Endothelial cell of umbilical vein (primary cell): ENCODE results near the gene ATP13A3. TPM values are rescaled to one million over a fixed set of nuclear protein-coding genes. Genes with fewer than 3 reads are reported as not detected.

Source experiments
- BruUV-seq: library from RNA; stranded (reverse); fragments of 400-500 nt; replicated peaks from 2 replicates; lab custom pipeline; 2021; lab: Mats Ljungman, UMichigan
- CTCF ChIA-PET: fragments of 300-600, 350-600 bp; sonication (Branson Sonifier 250); formaldehyde crosslinking; loops from one replicate; lab custom pipeline; 2021; ENCODE audit warnings: antibody characterized with exemption, inconsistent platforms; lab: Charles Lee
- POLR2A ChIA-PET: fragments of 300-600, 350-600 bp; sonication (Branson Sonifier 250); formaldehyde crosslinking; loops from one replicate; lab custom pipeline; 2021; ENCODE audit warnings: antibody characterized with exemption, inconsistent platforms; lab: Charles Lee
- DNase-seq: peaks from one replicate; pipeline ENCODE4 v3.0.0-alpha.2; 2011; ENCODE audit warnings: low read depth, low spot score
- FAIRE-seq: peaks from 2 replicates; lab custom pipeline; 2011; peaks lifted over from hg19 to GRCh38; lab: Jason Lieb, UNC
- H2AFZ ChIP-seq: 2 replicates; pipeline ENCODE4 v1.6.0; 2012; ENCODE audit warnings: low read depth, low read length, control low read depth, inconsistent platforms
- H3K27ac ChIP-seq: 2 replicates; pipeline ENCODE4 v1.5.1; 2011; ENCODE audit warnings: low read depth, mild to moderate bottlenecking, control low read depth, low read length, moderate library complexity; ENCODE audit not compliant: insufficient read depth
- H3K27me3 ChIP-seq, 2 experiments: 2 replicates each; pipeline versions ENCODE4 v1.6.0 to v1.6.1; 2011; ENCODE audit warnings: low read length in 2 of 2, mixed read lengths in 1 of 2; ENCODE audit not compliant: control insufficient read depth in 2 of 2, insufficient read depth in 2 of 2
- H3K36me3 ChIP-seq, 2 experiments: 2 replicates in 1 of 2; 3 replicates in 1 of 2; pipeline ENCODE4 v1.5.1; 2011; ENCODE audit warnings: low read length in 2 of 2, mild to moderate bottlenecking in 1 of 2, moderate library complexity in 1 of 2; ENCODE audit not compliant: control insufficient read depth in 2 of 2, insufficient read depth in 2 of 2; ENCODE audit errors: extremely low read depth in 1 of 2
- H3K4me1 ChIP-seq: 3 replicates; pipeline ENCODE4 v1.5.1; 2011; ENCODE audit warnings: mild to moderate bottlenecking, low read length; ENCODE audit not compliant: control insufficient read depth, insufficient read depth; ENCODE audit errors: extremely low read depth
- H3K4me2 ChIP-seq: 2 replicates; pipeline ENCODE4 v1.6.1; 2011; ENCODE audit warnings: low read length, control low read depth, mixed read lengths; ENCODE audit not compliant: insufficient read depth
- H3K4me3 ChIP-seq, 3 experiments: fragments of 200-600 bp in 1 of 3; sonication (generic), shearing (Covaris generic) in 1 of 3; replicated peaks in 1 of 3; 2 replicates each; pipeline ENCODE4 v1.5.1; 2011 to 2016; ENCODE audit warnings: control low read depth in 3 of 3, low read length in 3 of 3, mild to moderate bottlenecking in 2 of 3, inconsistent platforms in 1 of 3, low read depth in 1 of 3, moderate library complexity in 1 of 3; ENCODE audit not compliant: insufficient read depth in 1 of 3
- H3K79me2 ChIP-seq: 2 replicates; pipeline ENCODE4 v1.6.0; 2012; ENCODE audit warnings: low read length, inconsistent platforms; ENCODE audit not compliant: control insufficient read depth, insufficient read depth
- H3K9ac ChIP-seq: replicated peaks from 2 replicates; pipeline ENCODE3; 2011; ENCODE audit warnings: low read length, control low read depth; ENCODE audit not compliant: insufficient read depth; ENCODE audit errors: extremely low read depth
- H3K9me1 ChIP-seq: replicated peaks from 3 replicates; pipeline ENCODE4 v1.6.0; 2011; ENCODE audit warnings: mild to moderate bottlenecking, low read length; ENCODE audit not compliant: control insufficient read depth, insufficient read depth; ENCODE audit errors: extremely low read depth
- H3K9me3 ChIP-seq: replicated peaks from 2 replicates; pipeline ENCODE4 v1.5.1; 2012; ENCODE audit warnings: low read length, inconsistent platforms; ENCODE audit not compliant: control insufficient read depth, insufficient read depth
- H4K20me1 ChIP-seq: replicated peaks from 2 replicates; pipeline ENCODE3; 2011; ENCODE audit warnings: mild to moderate bottlenecking, low read length; ENCODE audit not compliant: control insufficient read depth, insufficient read depth; ENCODE audit errors: extremely low read depth
- CTCF ChIP-seq, 2 donors: IDR thresholded peaks; 1 replicate in 1 of 2; 2 replicates in 1 of 2; pipeline ENCODE4 v1.5.1; 2011; ENCODE audit warnings: low read length in 2 of 2, mild to moderate bottlenecking in 2 of 2, moderate library complexity in 2 of 2, control low read depth in 1 of 2, inconsistent platforms in 1 of 2, low read depth in 1 of 2; ENCODE audit not compliant: insufficient read depth in 1 of 2; ENCODE audit errors: extremely low read depth in 1 of 2
- EZH2 ChIP-seq: IDR thresholded peaks from 2 replicates; pipeline ENCODE4 v1.6.1; 2012; ENCODE audit warnings: borderline replicate concordance, low read depth, mild to moderate bottlenecking, moderate library complexity, low read length, inconsistent platforms; ENCODE audit not compliant: severe bottlenecking
- FOS ChIP-seq: IDR thresholded peaks from 2 replicates; pipeline ENCODE4 v1.6.1; 2011; ENCODE audit warnings: mild to moderate bottlenecking, low read length, moderate library complexity, borderline replicate concordance; ENCODE audit not compliant: insufficient read depth
- GATA2 ChIP-seq: IDR thresholded peaks from 2 replicates; pipeline ENCODE4 v1.7.0; 2011; ENCODE audit warnings: low read depth, mild to moderate bottlenecking, moderate library complexity, mixed read lengths, low read length; ENCODE audit not compliant: insufficient read length, insufficient read depth
- MYC ChIP-seq: IDR thresholded peaks from one replicate; pipeline ENCODE4 v1.6.1; 2011; ENCODE audit warnings: mild to moderate bottlenecking, low read depth, low read length
- POLR2A ChIP-seq: IDR thresholded peaks from 2 replicates; pipeline ENCODE4 v1.6.1; 2012; ENCODE audit warnings: low read depth, mild to moderate bottlenecking, control low read depth, low read length
- dilution Hi-C: fragments of 300-500 bp; cut with MboI; formaldehyde crosslinking; loops from one replicate; pipeline ENCODE4 v1.15.0; 2019; ENCODE audit warnings: low sequenced_read_pairs; ENCODE audit not compliant: extremely low pct_ligation_motif_present
- intact Hi-C: fragments of 100-400 bp; cut with micrococcal nuclease; formaldehyde crosslinking; loops from one replicate; pipeline ENCODE4 v1.10.0; 2022
- polyA plus RNA-seq, 4 experiments: library from polyadenylated mRNA; depleted of rRNA in 3 of 4; stranded (reverse) in 3 of 4; unstranded in 1 of 4; fragments of >200 nt; gene quantifications; 2 replicates each; pipeline versions ENCODE4 v1.2.1 to v1.2.3, GENCODE V29; 2011 to 2012; ENCODE audit warnings: missing spikeins in 1 of 4
- total RNA-seq: library from RNA; stranded (reverse); gene quantifications from 2 replicates; pipeline ENCODE4 v1.2.3, GENCODE V29; 2021
- TF ChIP-seq, protein P1 (sequence below): IDR thresholded peaks from 2 replicates; pipeline ENCODE4 v1.6.1; 2011; ENCODE audit not compliant: insufficient read depth, insufficient read length

The ATP13A3 gene
- total and polyA plus RNA-seq, 2 donors (not counting 3 experiments of a cell fraction or from before 2014, with no cell fraction given), result 12.0 to 59.0 TPM

DNA sequence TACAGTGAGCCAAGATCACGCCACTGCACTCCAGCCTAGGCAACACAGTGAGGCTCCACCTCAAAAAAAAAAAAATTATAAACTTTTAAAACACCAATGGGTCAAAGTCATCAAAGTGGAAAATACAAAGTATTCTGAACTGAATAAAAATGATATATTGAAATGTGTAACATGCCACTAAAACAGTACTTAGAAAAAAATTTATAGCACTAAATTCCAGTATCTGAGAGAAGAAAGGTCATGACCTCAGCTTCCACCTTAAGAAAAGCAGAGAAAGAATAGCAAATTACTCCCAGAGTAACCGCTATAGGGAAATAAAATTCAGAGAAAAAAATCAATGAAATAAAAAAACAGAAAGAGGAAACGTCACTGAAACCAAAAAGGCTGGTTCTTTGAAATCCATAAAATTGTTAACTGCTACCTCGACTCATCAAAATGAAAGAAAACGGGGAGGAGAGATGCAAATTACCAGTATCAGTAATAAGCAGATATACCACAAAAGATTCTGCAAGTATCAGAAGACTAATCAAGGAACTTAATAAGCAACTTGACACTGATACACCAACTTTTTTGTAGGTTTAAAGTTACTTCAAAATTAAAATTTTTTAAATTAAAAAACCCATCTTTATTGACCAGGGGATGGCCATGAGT lies 20.8 kb downstream of the ATP13A3 start:
- Histone ChIP-seq H3K4me1 (peaks cover 8% of the 10 kb centered on the region), H3K9ac (no peak overlapping the region), H3K9me1 (no peaks in the 10 kb centered on the region), H3K4me3 (peak overlapping the region in 1 of 3 experiments; percentile 5), H3K4me2 (peak overlapping the region; percentile 54), H3K9me3 (no peaks in the 10 kb centered on the region), H3K36me3 (no peaks in the 10 kb centered on the region), H3K79me2 (peaks cover 70% of the 10 kb centered on the region), H3K27ac (no peak overlapping the region), H4K20me1 (no peaks in the 10 kb centered on the region), H3K27me3 (no peaks in the 10 kb centered on the region), H2AFZ (no peak overlapping the region)
- FAIRE-seq (peak; percentile 4), DNase-seq (peak; percentile 35)
- no TSS peak for BruUV-seq
- TF ChIP-seq POLR2A (no peak), CTCF (IDR thresholded peaks at IDR 0.05; ENCODE audit: extremely low read depth in 1 of 2, insufficient read depth in 1 of 2, low read depth in 1 of 2, low read length in 2 of 2) (no peak), MYC (no peak), FOS (no peak), EZH2 (no peak), GATA2 (no peak)
- TF ChIP-seq, protein P1, sequence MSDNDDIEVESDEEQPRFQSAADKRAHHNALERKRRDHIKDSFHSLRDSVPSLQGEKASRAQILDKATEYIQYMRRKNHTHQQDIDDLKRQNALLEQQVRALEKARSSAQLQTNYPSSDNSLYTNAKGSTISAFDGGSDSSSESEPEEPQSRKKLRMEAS, result no peak
- ChIA-PET POLR2A (no interaction called here), CTCF (interaction anchor here (1.0 to 3.2 kb wide), 4 partner anchors 19 to 128 kb away, joined by 3 to 21 read pairs (median 4); no protein-coding TSS in a partner anchor)
- dilution Hi-C loops (no loop called here), intact Hi-C loops (no loop called here)
